ENCODE results near the gene ALDOB. TPM values are rescaled to one million over a fixed set of nuclear protein-coding genes. Genes with fewer than 3 reads are reported as not detected.

ALDOB gene
- total and polyA plus RNA-seq, 2 of the 13 experiments (the other 11 are each of a cell fraction or from before 2014, with no cell fraction given): 0.29 to 0.97 TPM

DNA sequence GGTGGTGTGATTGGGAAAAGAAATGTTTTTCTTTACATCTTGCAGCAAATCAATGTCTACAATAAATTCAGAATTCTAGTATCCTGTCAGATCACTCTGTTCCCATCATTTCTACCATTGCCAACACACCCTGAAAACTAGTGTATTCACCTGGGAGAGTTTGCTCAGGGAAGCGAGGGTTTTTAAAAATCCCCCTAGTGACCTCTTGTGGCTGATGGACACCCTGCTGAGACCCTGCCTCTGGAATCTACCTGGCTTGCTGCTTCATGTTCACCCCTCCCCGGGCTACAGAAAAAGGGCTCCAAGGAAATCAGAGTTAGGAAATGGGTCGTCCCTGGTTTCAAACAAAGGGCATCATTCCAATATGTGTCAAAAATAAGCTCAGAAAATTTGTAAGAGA lies 21.4 kb upstream of the ALDOB start (continued):
- TF ChIP-seq, protein P1, sequence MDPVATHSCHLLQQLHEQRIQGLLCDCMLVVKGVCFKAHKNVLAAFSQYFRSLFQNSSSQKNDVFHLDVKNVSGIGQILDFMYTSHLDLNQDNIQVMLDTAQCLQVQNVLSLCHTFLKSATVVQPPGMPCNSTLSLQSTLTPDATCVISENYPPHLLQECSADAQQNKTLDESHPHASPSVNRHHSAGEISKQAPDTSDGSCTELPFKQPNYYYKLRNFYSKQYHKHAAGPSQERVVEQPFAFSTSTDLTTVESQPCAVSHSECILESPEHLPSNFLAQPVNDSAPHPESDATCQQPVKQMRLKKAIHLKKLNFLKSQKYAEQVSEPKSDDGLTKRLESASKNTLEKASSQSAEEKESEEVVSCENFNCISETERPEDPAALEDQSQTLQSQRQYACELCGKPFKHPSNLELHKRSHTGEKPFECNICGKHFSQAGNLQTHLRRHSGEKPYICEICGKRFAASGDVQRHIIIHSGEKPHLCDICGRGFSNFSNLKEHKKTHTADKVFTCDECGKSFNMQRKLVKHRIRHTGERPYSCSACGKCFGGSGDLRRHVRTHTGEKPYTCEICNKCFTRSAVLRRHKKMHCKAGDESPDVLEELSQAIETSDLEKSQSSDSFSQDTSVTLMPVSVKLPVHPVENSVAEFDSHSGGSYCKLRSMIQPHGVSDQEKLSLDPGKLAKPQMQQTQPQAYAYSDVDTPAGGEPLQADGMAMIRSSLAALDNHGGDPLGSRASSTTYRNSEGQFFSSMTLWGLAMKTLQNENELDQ (CRISPR knock-in tag; IDR thresholded peaks at IDR 0.05; ENCODE audit: borderline replicate concordance): no peak
- TF ChIP-seq, protein P2, sequence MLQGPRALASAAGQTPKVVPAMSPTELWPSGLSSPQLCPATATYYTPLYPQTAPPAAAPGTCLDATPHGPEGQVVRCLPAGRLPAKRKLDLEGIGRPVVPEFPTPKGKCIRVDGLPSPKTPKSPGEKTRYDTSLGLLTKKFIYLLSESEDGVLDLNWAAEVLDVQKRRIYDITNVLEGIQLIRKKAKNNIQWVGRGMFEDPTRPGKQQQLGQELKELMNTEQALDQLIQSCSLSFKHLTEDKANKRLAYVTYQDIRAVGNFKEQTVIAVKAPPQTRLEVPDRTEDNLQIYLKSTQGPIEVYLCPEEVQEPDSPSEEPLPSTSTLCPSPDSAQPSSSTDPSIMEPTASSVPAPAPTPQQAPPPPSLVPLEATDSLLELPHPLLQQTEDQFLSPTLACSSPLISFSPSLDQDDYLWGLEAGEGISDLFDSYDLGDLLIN (CRISPR knock-in tag; IDR thresholded peaks at IDR 0.05; ENCODE audit: borderline replicate concordance): no peak
- no peak for TF ChIP-seq PLRG1 (conservative IDR thresholded peaks at IDR 0.05)
- TF ChIP-seq POGZ (CRISPR knock-in tag; IDR thresholded peaks at IDR 0.05): peak; percentile 54; the same call in 1 of the 2 replicates
- no peak for TF ChIP-seq ZFP62 (CRISPR knock-in tag; IDR thresholded peaks at IDR 0.05)
- TF ChIP-seq ZNF121 (CRISPR knock-in tag; IDR thresholded peaks at IDR 0.05): no peak
- no peak for TF ChIP-seq SYNCRIP (IDR thresholded peaks at IDR 0.05; ENCODE audit: insufficient read depth, low read depth, low read length)
- TF ChIP-seq, protein P3, sequence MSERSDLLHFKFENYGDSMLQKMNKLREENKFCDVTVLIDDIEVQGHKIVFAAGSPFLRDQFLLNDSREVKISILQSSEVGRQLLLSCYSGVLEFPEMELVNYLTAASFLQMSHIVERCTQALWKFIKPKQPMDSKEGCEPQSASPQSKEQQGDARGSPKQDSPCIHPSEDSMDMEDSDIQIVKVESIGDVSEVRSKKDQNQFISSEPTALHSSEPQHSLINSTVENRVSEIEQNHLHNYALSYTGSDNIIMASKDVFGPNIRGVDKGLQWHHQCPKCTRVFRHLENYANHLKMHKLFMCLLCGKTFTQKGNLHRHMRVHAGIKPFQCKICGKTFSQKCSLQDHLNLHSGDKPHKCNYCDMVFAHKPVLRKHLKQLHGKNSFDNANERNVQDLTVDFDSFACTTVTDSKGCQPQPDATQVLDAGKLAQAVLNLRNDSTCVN (CRISPR knock-in tag; IDR thresholded peaks at IDR 0.05; ENCODE audit: borderline replicate concordance): no peak
- TF ChIP-seq KLF15 (CRISPR knock-in tag; IDR thresholded peaks at IDR 0.05; ENCODE audit: borderline replicate concordance): no peak
- TF ChIP-seq, protein P4, sequence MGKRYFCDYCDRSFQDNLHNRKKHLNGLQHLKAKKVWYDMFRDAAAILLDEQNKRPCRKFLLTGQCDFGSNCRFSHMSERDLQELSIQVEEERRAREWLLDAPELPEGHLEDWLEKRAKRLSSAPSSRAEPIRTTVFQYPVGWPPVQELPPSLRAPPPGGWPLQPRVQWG (CRISPR knock-in tag; IDR thresholded peaks at IDR 0.05; ENCODE audit: borderline replicate concordance, low read depth): no peak
- no peak for TF ChIP-seq ZNF619 (CRISPR knock-in tag; IDR thresholded peaks at IDR 0.05)
- no peak for TF ChIP-seq ZBTB42 (CRISPR knock-in tag; IDR thresholded peaks at IDR 0.05)
- peak; percentile 63 for TF ChIP-seq GATAD2A (CRISPR knock-in tag; IDR thresholded peaks at IDR 0.05)
- no peak for TF ChIP-seq SMYD3 (CRISPR knock-in tag; IDR thresholded peaks at IDR 0.05)
- TF ChIP-seq HMG20A (CRISPR knock-in tag; IDR thresholded peaks at IDR 0.05; ENCODE audit: borderline replicate concordance): 0 out of 2 replicates have a peak, but pooled peaks have one; percentile 14
- TF ChIP-seq, protein P5, sequence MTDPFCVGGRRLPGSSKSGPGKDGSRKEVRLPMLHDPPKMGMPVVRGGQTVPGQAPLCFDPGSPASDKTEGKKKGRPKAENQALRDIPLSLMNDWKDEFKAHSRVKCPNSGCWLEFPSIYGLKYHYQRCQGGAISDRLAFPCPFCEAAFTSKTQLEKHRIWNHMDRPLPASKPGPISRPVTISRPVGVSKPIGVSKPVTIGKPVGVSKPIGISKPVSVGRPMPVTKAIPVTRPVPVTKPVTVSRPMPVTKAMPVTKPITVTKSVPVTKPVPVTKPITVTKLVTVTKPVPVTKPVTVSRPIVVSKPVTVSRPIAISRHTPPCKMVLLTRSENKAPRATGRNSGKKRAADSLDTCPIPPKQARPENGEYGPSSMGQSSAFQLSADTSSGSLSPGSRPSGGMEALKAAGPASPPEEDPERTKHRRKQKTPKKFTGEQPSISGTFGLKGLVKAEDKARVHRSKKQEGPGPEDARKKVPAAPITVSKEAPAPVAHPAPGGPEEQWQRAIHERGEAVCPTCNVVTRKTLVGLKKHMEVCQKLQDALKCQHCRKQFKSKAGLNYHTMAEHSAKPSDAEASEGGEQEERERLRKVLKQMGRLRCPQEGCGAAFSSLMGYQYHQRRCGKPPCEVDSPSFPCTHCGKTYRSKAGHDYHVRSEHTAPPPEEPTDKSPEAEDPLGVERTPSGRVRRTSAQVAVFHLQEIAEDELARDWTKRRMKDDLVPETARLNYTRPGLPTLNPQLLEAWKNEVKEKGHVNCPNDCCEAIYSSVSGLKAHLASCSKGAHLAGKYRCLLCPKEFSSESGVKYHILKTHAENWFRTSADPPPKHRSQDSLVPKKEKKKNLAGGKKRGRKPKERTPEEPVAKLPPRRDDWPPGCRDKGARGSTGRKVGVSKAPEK (CRISPR knock-in tag; IDR thresholded peaks at IDR 0.05; ENCODE audit: borderline replicate concordance): no peak
- TF ChIP-seq E2F1 (CRISPR knock-in tag; IDR thresholded peaks at IDR 0.05): no peak
- no peak for TF ChIP-seq MAFK (conservative IDR thresholded peaks at IDR 0.05 in 1 of 2, IDR thresholded peaks at IDR 0.05 in 1 of 2; ENCODE audit: low read length in 2 of 2)
- TF ChIP-seq ZNF670 (CRISPR knock-in tag; IDR thresholded peaks at IDR 0.05; ENCODE audit: borderline replicate concordance): no peak
- TF ChIP-seq ELF3 (CRISPR knock-in tag; IDR thresholded peaks at IDR 0.05): peak; percentile 51; the same call in 1 of the 2 replicates
- no peak for TF ChIP-seq NBN (conservative IDR thresholded peaks at IDR 0.05)
